ENCODE measurements around the gene CCSER1. TPM values are rescaled to one million over a fixed set of nuclear protein-coding genes. Genes with fewer than 3 reads are reported as not detected.
"Not testable (repeated sequence)": the region's sequence is repeated elsewhere in the genome, so short reads cannot be mapped to it uniquely, and the experiment has no call there.

Gene CCSER1
- total RNA-seq, 1 donor from 2014 or later: 1.4 TPM

GRCh38 chr4:91427171-91427570 is 1300.0 kb downstream of the CCSER1 start:
- DNase-seq (ENCODE audit: low read depth): no peak

GRCh38 chr4:91434631-91435030 is 1307.4 kb downstream of the CCSER1 start:
- Histone ChIP-seq H3K27me3 (ENCODE audit: control insufficient read depth, insufficient read depth, low read length) (no peaks in the 10 kb centered on the region), H3K36me3 (ENCODE audit: control insufficient read depth, insufficient read depth, low read length) (no peaks in the 10 kb centered on the region), H3K4me3 (ENCODE audit: low read depth, low read length) (no peak overlapping the region)
- no peak for TF ChIP-seq CTCF (IDR thresholded peaks at IDR 0.05; ENCODE audit: insufficient read depth, low read length, poor library complexity, severe bottlenecking)
- DNase-seq (ENCODE audit: low read depth): no peak

More at GRCh38 chr4:91427171-91427570, 1300.0 kb downstream of the CCSER1 start:
- no peaks in the 10 kb centered on the region for H3K27me3 ChIP-seq (ENCODE audit: control insufficient read depth, insufficient read depth, low read length)
- no peak for TF ChIP-seq CTCF (IDR thresholded peaks at IDR 0.05; ENCODE audit: insufficient read depth, low read length, poor library complexity, severe bottlenecking)
- H3K4me3 ChIP-seq (ENCODE audit: low read depth, low read length): no peak overlapping the region
- no peaks in the 10 kb centered on the region for H3K36me3 ChIP-seq (ENCODE audit: control insufficient read depth, insufficient read depth, low read length)

- Histone ChIP-seq H3K27me3 (ENCODE audit: control insufficient read depth, insufficient read depth, low read length) (no peaks in the 10 kb centered on the region), H3K36me3 (ENCODE audit: control insufficient read depth, insufficient read depth, low read length) (no peaks in the 10 kb centered on the region), H3K4me3 (ENCODE audit: low read depth, low read length) (no peak overlapping the region)
- DNase-seq (ENCODE audit: low read depth): no peak
- no peak for TF ChIP-seq CTCF (IDR thresholded peaks at IDR 0.05; ENCODE audit: insufficient read depth, low read length, poor library complexity, severe bottlenecking)
Measured at GRCh38 chr4:91436556-91436955, 1309.4 kb downstream of the CCSER1 start.

GRCh38 chr4:91447168-91447567 is 1320.0 kb downstream of the CCSER1 start:
- Histone ChIP-seq H3K27me3 (ENCODE audit: control insufficient read depth, insufficient read depth, low read length) (no peaks in the 10 kb centered on the region), H3K36me3 (ENCODE audit: control insufficient read depth, insufficient read depth, low read length) (no peaks in the 10 kb centered on the region), H3K4me3 (ENCODE audit: low read depth, low read length) (no peak overlapping the region)
- DNase-seq (ENCODE audit: low read depth): no peak
- no peak for TF ChIP-seq CTCF (IDR thresholded peaks at IDR 0.05; ENCODE audit: insufficient read depth, low read length, poor library complexity, severe bottlenecking)

- Histone ChIP-seq H3K4me3 (ENCODE audit: low read depth, low read length) (no peak overlapping the region), H3K36me3 (ENCODE audit: control insufficient read depth, insufficient read depth, low read length) (no peaks in the 10 kb centered on the region), H3K27me3 (ENCODE audit: control insufficient read depth, insufficient read depth, low read length) (no peaks in the 10 kb centered on the region)
- TF ChIP-seq CTCF (IDR thresholded peaks at IDR 0.05; ENCODE audit: insufficient read depth, low read length, poor library complexity, severe bottlenecking): no peak
- DNase-seq (ENCODE audit: low read depth): peak; percentile 52
Measured at GRCh38 chr4:91448668-91449330, 1321.6 kb downstream of the CCSER1 start.

GRCh38 chr4:91454111-91454510 is 1326.9 kb downstream of the CCSER1 start:
- no peak for TF ChIP-seq CTCF (IDR thresholded peaks at IDR 0.05; ENCODE audit: insufficient read depth, low read length, poor library complexity, severe bottlenecking)
- Histone ChIP-seq H3K36me3 (ENCODE audit: control insufficient read depth, insufficient read depth, low read length) (no peaks in the 10 kb centered on the region), H3K27me3 (ENCODE audit: control insufficient read depth, insufficient read depth, low read length) (no peaks in the 10 kb centered on the region), H3K4me3 (ENCODE audit: low read depth, low read length) (no peak overlapping the region)
- no peak for DNase-seq (ENCODE audit: low read depth)

- DNase-seq (ENCODE audit: low read depth); H3K27me3 ChIP-seq (ENCODE audit: control insufficient read depth, insufficient read depth, low read length); H3K4me3 ChIP-seq (ENCODE audit: low read depth, low read length); H3K36me3 ChIP-seq (ENCODE audit: control insufficient read depth, insufficient read depth, low read length): not testable (repeated sequence)
Measured at GRCh38 chr4:91462566-91462965, 1335.4 kb downstream of the CCSER1 start.

All from kidney epithelial cell (primary cell).